GM13976 (cell line): ENCODE measurements around the gene MEMO1.
"Not testable (repeated sequence)": the region's sequence is repeated elsewhere in the genome, so short reads cannot be mapped to it uniquely, and the experiment has no call there.

Experiments used
- DNase-seq: peaks from one replicate; pipeline ENCODE4 v3.0.0; 2012; ENCODE audit warnings: low spot score
- CTCF ChIP-seq: IDR thresholded peaks from 2 replicates; pipeline ENCODE4 v1.5.1; 2012; ENCODE audit warnings: borderline replicate concordance, mild to moderate bottlenecking; ENCODE audit not compliant: insufficient read depth; ENCODE audit errors: extremely low read depth, missing control alignments, control extremely low read depth
- in situ Hi-C: fragments of 300-500 bp; cut with MboI; formaldehyde crosslinking; loops from one replicate; pipeline ENCODE4 v1.12.0; 2022; ENCODE audit warnings: low sequenced_read_pairs, mixed read lengths, inconsistent platforms; ENCODE audit not compliant: unreplicated experiment

The MEMO1 gene

GRCh38 chr2:32010670-32011484 lies at the start of gene MEMO1:
MEMO1 (minus strand) TSS chr2:32011008; CDS start chr2:32010247, 761 bp downstream.
- peak; percentile 93 for DNase-seq
- TF ChIP-seq CTCF = no peak
- in situ Hi-C loops = no loop called here

GRCh38 chr2:32060266-32060665 lies 49.5 kb upstream of the MEMO1 start:
- DNase-seq = no peak
- in situ Hi-C loops = no loop called here
- no peak for TF ChIP-seq CTCF

- TF ChIP-seq CTCF = no peak
- no peak for DNase-seq
- in situ Hi-C loops = no loop called here
These were observed 47.3 kb upstream of the MEMO1 start for GRCh38 chr2:32058130-32058529.

- DNase-seq, in situ Hi-C loops: not testable (repeated sequence)
These were observed 43.8 kb upstream of the MEMO1 start for GRCh38 chr2:32054583-32054982.

GRCh38 chr2:32051836-32052439 lies 41.1 kb upstream of the MEMO1 start:
- no peak for TF ChIP-seq CTCF
- DNase-seq = no peak
- in situ Hi-C loops = no loop called here

- TF ChIP-seq CTCF = no peak
- in situ Hi-C loops = no loop called here
- no peak for DNase-seq
These were observed 32.8 kb upstream of the MEMO1 start for GRCh38 chr2:32043561-32043960.

GRCh38 chr2:32039447-32040219 lies 28.8 kb upstream of the MEMO1 start, which contains the start of gene DPY30:
DPY30 (minus strand) TSS chr2:32039805; CDS start chr2:32039456, 349 bp downstream.
- in situ Hi-C loops = no loop called here
- TF ChIP-seq CTCF = no peak
- peak; percentile 94 for DNase-seq

- DNase-seq = not testable (repeated sequence)
These were observed 23.5 kb upstream of the MEMO1 start for GRCh38 chr2:32034198-32034887.

GRCh38 chr2:32018789-32019482 lies 8.1 kb upstream of the MEMO1 start:
- DNase-seq, in situ Hi-C loops: not testable (repeated sequence)

More at GRCh38 chr2:32034198-32034887, 23.5 kb upstream of the MEMO1 start:
- in situ Hi-C loops = not testable (repeated sequence)
